Measurements from ENCODE around the gene ELL2. TPM values are rescaled to one million over a fixed set of nuclear protein-coding genes. Genes with fewer than 3 reads are reported as not detected.

ELL2 gene
- polyA plus RNA-seq, 3 donors: 3.1 to 8.1 (median 5.8) TPM

- Histone ChIP-seq H2AFZ (ENCODE audit: insufficient read depth, low read depth, low read length, poor library complexity, severe bottlenecking) (no peak overlapping the region), H3K9ac (ENCODE audit: insufficient read depth, low read length, poor library complexity, severe bottlenecking) (no peak overlapping the region), H3K27me3 (ENCODE audit: control insufficient read depth in 2 of 2, insufficient read depth in 2 of 2, low read length in 2 of 2) (no peaks in the 10 kb centered on the region), H3K4me3 (replicated peaks in 1 of 3; ENCODE audit: low read depth in 2 of 3, low read length in 3 of 3) (peak overlapping the region in 1 of 3 experiments; percentile 23), H3K36me3 (replicated peaks in 1 of 2; ENCODE audit: control insufficient read depth in 1 of 2, insufficient read depth in 2 of 2, low read length in 2 of 2) (peaks cover 0 to 17% of the 10 kb centered on the region in 2 donors), H3K4me1 (ENCODE audit: control insufficient read depth in 1 of 2, insufficient read depth in 2 of 2, low read length in 2 of 2) (peaks cover 41 to 55% of the 10 kb centered on the region in 2 donors), H3K4me2 (replicated peaks; ENCODE audit: extremely low read depth, low read length, poor library complexity, severe bottlenecking) (peak overlapping the region; percentile 3), H3K9me3 (replicated peaks in 1 of 2; ENCODE audit: control insufficient read depth in 1 of 2, insufficient read depth in 1 of 2, low read length in 2 of 2) (no peaks in the 10 kb centered on the region), H3K79me2 (ENCODE audit: insufficient read depth, low read length) (no peaks in the 10 kb centered on the region), H4K20me1 (ENCODE audit: insufficient read depth, low read length) (peaks cover 10% of the 10 kb centered on the region), H3K27ac (ENCODE audit: low read depth in 1 of 2, low read length in 2 of 2) (peak overlapping the region in 1 of 2 donors; percentile 51)
- Mint-ChIP-seq H3K36me3 (peaks cover 14 to 22% of the 10 kb centered on the region in 2 donors), H3K4me1 (peaks cover 54% of the 10 kb centered on the region), H3K9me3 (no peaks in the 10 kb centered on the region), H3K27ac (peak overlapping the region in 5 of 7 donors; percentile 30 to 74 (median 68)), H3K27me3 (ENCODE audit: low read depth in 3 of 3) (no peaks in the 10 kb centered on the region), H3K4me3 (peak overlapping the region in 1 of 2 donors; percentile 69)
- WGBS (ENCODE audit: insufficient coverage): no CpG with 5 or more reads among the region's 4 CpGs
- TF ChIP-seq CTCF (IDR thresholded peaks at IDR 0.05): no peak
- intact Hi-C loops (cut with micrococcal nuclease): loop anchor here in 1 of 2 donors (5.0 kb wide), 2 partner anchors 39 to 59 kb away; no protein-coding TSS in a partner anchor
- peak in 1 of 3 donors; percentile 16 for DNase-seq
These were observed 45.0 kb downstream of the ELL2 start for GRCh38 chr5:95916687-95917085.

- Histone ChIP-seq H4K20me1 (ENCODE audit: insufficient read depth, low read length) (peaks cover 10% of the 10 kb centered on the region), H3K27ac (ENCODE audit: low read depth in 1 of 2, low read length in 2 of 2) (peak overlapping the region in 1 of 2 donors; percentile 51), H3K79me2 (ENCODE audit: insufficient read depth, low read length) (no peaks in the 10 kb centered on the region), H3K4me1 (ENCODE audit: control insufficient read depth in 1 of 2, insufficient read depth in 2 of 2, low read length in 2 of 2) (peaks cover 41 to 55% of the 10 kb centered on the region in 2 donors), H2AFZ (ENCODE audit: insufficient read depth, low read depth, low read length, poor library complexity, severe bottlenecking) (no peak overlapping the region), H3K27me3 (ENCODE audit: control insufficient read depth in 2 of 2, insufficient read depth in 2 of 2, low read length in 2 of 2) (no peaks in the 10 kb centered on the region), H3K9ac (ENCODE audit: insufficient read depth, low read length, poor library complexity, severe bottlenecking) (no peak overlapping the region), H3K4me3 (replicated peaks in 1 of 3; ENCODE audit: low read depth in 2 of 3, low read length in 3 of 3) (peak overlapping the region in 1 of 3 experiments; percentile 23), H3K4me2 (replicated peaks; ENCODE audit: extremely low read depth, low read length, poor library complexity, severe bottlenecking) (peak overlapping the region; percentile 3), H3K9me3 (replicated peaks in 1 of 2; ENCODE audit: control insufficient read depth in 1 of 2, insufficient read depth in 1 of 2, low read length in 2 of 2) (no peaks in the 10 kb centered on the region), H3K36me3 (replicated peaks in 1 of 2; ENCODE audit: control insufficient read depth in 1 of 2, insufficient read depth in 2 of 2, low read length in 2 of 2) (peaks cover 0 to 20% of the 10 kb centered on the region in 2 donors)
- H3K4me3 Mint-ChIP-seq: peak overlapping the region in 1 of 2 donors; percentile 43
- H3K27ac Mint-ChIP-seq: peak overlapping the region; percentile 10 to 74 (median 65)
- no peaks in the 10 kb centered on the region for H3K9me3 Mint-ChIP-seq
- 0% methylated on average over 2 of the region's 3 CpGs for WGBS (ENCODE audit: insufficient coverage)
- intact Hi-C loops (cut with micrococcal nuclease): loop anchor here in 1 of 2 donors (5.0 kb wide), 2 partner anchors 39 to 59 kb away; no protein-coding TSS in a partner anchor
- H3K4me1 Mint-ChIP-seq: peaks cover 54% of the 10 kb centered on the region
- DNase-seq: peak; percentile 27 to 44 (median 43)
- no peak for TF ChIP-seq CTCF (IDR thresholded peaks at IDR 0.05)
- peaks cover 20 to 27% of the 10 kb centered on the region in 2 donors for H3K36me3 Mint-ChIP-seq
- H3K27me3 Mint-ChIP-seq (ENCODE audit: low read depth in 3 of 3): peaks cover 0 to 1% (median 0%) of the 10 kb centered on the region in 3 donors
These were observed 45.5 kb downstream of the ELL2 start for GRCh38 chr5:95915999-95916686.
